Cardiac fibroblast (primary cell): ENCODE measurements around the gene ACSF3.

Experiments
- DNase-seq, 2 donors: peaks; one replicate each; pipeline versions ENCODE4 v3.0.0 to v3.0.0-alpha.2; 2010; ENCODE audit warnings: low read depth in 2 of 2
- H3K4me3 ChIP-seq, 2 donors: replicated peaks in 1 of 2; 1 replicate in 1 of 2; 2 replicates in 1 of 2; pipeline ENCODE4 v1.5.1; 2011; ENCODE audit warnings: low read depth in 2 of 2, low read length in 2 of 2, mild to moderate bottlenecking in 2 of 2, moderate library complexity in 1 of 2
- TF ChIP-seq, protein P1 (sequence below): IDR thresholded peaks from one replicate; pipeline ENCODE4 v1.5.1; 2011; ENCODE audit warnings: low read depth, mild to moderate bottlenecking, low read length, inconsistent platforms

The ACSF3 gene

DNA sequence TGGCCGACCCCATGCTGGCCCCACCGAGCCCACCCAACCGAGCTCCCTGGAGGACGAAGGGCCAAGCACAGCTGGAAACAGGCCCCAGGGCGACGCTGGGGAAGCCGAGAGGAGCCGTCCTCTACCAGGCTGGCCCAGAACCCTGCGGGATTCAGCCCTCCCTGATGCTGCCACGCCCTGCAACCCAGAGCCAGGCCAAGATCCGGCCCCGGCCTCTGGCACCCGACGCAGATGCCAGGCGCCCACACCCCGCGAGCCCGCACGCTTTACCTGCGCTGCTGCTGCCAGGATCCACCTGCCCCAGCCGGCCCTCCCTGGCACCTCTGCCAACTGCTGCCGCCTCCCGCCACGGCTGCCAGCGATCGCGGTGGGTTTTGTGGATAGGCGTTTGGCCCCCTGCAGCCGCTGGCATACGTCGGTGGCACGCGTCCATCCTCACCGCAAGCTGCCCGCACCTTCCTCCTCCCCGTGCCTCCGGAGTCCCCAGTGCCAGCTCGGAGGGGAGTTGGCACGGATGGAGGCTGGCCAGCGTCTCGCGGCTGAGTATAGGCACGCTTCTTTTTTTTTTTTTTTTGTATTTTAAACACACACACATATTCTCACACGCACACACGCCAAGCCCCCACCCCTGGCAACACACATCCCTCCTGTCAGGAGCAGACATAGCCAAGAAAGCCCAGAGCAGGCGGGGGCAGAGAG, 41.3 kb upstream of the ACSF3 start:
- no peak for DNase-seq
- TF ChIP-seq, protein P1, sequence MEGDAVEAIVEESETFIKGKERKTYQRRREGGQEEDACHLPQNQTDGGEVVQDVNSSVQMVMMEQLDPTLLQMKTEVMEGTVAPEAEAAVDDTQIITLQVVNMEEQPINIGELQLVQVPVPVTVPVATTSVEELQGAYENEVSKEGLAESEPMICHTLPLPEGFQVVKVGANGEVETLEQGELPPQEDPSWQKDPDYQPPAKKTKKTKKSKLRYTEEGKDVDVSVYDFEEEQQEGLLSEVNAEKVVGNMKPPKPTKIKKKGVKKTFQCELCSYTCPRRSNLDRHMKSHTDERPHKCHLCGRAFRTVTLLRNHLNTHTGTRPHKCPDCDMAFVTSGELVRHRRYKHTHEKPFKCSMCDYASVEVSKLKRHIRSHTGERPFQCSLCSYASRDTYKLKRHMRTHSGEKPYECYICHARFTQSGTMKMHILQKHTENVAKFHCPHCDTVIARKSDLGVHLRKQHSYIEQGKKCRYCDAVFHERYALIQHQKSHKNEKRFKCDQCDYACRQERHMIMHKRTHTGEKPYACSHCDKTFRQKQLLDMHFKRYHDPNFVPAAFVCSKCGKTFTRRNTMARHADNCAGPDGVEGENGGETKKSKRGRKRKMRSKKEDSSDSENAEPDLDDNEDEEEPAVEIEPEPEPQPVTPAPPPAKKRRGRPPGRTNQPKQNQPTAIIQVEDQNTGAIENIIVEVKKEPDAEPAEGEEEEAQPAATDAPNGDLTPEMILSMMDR: no peak
- no peak overlapping the region for H3K4me3 ChIP-seq

DNA sequence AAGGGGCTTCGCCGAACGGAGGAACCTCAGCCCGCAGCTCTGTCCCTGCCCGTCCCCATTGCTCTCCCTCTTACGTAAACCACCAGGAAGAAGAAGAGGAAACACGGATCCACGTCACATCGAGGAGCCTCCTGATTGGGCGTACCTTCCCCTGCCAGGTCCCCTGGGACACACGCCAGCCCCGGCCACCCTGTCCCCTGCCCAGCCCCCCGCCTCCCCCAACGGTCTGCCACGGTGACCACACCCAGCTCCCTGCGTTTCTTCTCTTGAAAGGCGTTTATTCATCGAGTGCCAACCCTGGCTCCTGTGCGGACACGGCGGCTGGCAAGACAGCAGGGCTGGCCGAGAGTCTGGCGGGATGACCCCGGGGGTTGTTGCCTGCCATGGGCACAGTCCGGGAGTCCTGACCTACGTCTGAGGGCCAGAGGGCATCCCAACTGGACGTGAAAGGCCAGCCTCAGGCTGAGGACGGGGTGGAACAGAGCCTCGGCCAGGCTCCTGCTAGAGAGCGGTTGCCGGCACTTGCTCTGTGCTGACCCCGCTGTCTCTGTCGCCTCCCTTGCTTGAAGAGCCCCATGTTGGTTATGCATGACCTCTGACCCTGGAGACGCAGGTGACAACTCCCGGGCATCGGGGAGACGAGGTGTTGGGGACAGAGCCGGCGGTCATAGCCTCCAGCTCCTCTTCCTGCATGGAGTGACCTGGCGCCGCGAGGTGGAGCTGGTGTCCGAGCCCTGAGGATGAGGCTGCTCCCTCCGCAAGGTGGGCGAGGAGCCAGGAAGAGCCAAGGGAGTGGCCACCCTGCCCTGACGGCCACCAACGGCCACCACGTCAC, 40.5 kb upstream of the ACSF3 start:
- DNase-seq: no peak
- TF ChIP-seq, protein P1: no peak
- H3K4me3 ChIP-seq: no peak overlapping the region

DNA sequence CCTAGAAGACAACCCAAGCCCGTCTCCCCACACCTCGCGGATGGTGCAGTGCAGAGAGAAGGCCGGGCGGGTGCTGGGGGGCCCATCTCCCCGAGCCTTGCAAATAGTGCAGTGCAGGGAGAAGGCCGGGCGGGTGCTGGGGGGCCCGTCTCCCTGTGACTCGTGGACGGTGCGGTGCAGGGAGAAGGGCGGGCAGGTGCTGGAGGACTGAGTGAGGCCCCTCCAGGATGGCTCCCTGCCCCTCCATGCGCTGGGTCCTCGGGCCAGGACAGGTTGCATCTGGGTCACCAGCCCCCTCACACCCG, 40.0 kb upstream of the ACSF3 start:
- TF ChIP-seq, protein P1: no peak
- no peak overlapping the region for H3K4me3 ChIP-seq

DNA sequence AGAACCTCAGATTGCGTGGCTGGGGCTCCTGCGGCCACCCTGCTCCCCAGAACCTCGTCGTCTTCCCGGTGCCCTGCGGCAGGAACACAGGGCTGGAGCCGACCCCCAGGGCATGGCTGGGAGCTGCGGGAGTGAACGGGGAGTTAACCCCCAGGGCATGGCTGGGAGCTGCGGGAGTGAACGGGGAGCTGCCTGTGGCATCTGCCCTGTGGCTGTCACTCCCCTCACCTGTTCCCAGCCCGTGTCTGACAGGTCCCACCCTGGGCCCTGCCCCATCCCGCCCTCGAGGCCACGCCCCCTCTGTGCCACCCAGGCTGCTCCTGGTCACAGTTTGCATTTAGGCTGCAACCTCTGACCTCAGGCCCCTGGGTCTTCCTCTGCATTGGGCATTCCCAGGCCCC, 39.4 kb upstream of the ACSF3 start:
- no peak overlapping the region for H3K4me3 ChIP-seq
- no peak for DNase-seq
- TF ChIP-seq, protein P1: no peak

More for the DNA sequence above, 40.0 kb upstream of the ACSF3 start:
- DNase-seq: no peak

DNA sequence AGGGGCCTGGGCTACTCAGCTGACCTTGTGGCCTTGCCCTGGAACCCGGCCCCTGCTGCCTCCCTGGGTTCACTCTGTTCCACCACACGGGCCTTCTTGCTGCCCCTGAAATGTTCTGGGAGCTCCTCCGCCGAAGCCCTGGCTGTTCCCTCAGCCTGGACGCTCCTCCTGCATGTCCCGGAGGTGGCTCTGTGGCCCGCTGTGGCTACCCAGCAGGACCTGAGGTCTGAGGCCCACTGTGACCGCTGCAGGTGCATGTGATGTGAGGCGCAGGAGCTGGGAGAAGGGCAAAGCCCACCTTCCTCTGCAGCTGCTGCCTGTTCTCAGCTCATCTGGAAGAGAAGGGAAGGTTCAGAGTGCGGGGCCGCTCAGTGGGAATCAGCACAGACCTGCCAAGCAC, 38.9 kb upstream of the ACSF3 start:
- TF ChIP-seq, protein P1: no peak
- no peak for DNase-seq
- H3K4me3 ChIP-seq: no peak overlapping the region

DNA sequence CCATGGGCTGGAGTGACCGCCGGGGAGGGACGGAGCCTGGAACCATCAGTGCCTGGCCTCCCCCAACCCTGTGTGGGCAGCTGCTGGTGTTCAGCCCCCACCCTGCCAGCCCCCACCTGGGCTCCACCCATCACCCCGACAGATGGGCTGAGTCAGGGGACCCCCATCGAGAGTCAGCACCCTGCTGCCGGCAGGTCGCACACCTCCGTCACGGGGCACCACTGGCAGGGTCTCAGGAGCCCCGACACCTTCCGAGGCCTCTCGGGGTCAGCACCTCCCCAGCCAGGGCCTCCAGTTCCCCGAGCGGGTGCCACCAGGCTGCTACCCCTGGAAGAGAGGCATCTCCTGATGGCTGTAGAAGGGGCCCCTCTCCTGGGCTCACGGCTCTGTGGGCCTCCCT, 38.3 kb upstream of the ACSF3 start:
- TF ChIP-seq, protein P1: no peak
- DNase-seq: no peak
- H3K4me3 ChIP-seq: no peak overlapping the region
